Heart left ventricle (tissue), 16 donors: ENCODE data around the gene FGF6. TPM values are rescaled to one million over a fixed set of nuclear protein-coding genes. Genes with fewer than 3 reads are reported as not detected.

Source experiments
- ATAC-seq, 4 donors: fragments of 200-7000 bp; cut with Tn5 transposase; one replicate each; pipeline ENCODE4 v1.9.1; 2020 to 2022; ENCODE audit warnings: moderate library complexity in 4 of 4, mild to moderate bottlenecking in 3 of 4, moderate number of reproducible peaks in 1 of 4
- DNase-seq, 5 donors: peaks; one replicate each; pipeline ENCODE4 v3.0.0-alpha.2; 2020
- H3K27ac ChIP-seq, 12 donors: fragments of 200-600 bp; sonication (generic) in 4 of 12; one replicate each; pipeline versions ENCODE4 v1.5.0 to v1.8.0; 2016 to 2022; ENCODE audit warnings: mild to moderate bottlenecking in 2 of 12
- H3K27me3 ChIP-seq, 9 donors: fragments of 200-600 bp; sonication (generic) in 2 of 9; one replicate each; pipeline versions ENCODE4 v1.5.1 to v1.8.0; 2016 to 2022; ENCODE audit warnings: mild to moderate bottlenecking in 3 of 9
- H3K36me3 ChIP-seq, 9 donors: fragments of 200-600 bp; sonication (generic) in 2 of 9; one replicate each; pipeline versions ENCODE4 v1.5.0 to v1.8.0; 2018 to 2022; ENCODE audit warnings: mild to moderate bottlenecking in 2 of 9
- H3K4me1 ChIP-seq, 12 donors: fragments of 200-600 bp; sonication (generic) in 4 of 12; one replicate each; pipeline versions ENCODE4 v1.5.0 to v1.8.0; 2016 to 2022; ENCODE audit warnings: mild to moderate bottlenecking in 3 of 12
- H3K4me3 ChIP-seq, 12 donors: fragments of 200-600 bp; sonication (generic) in 4 of 12; one replicate each; pipeline versions ENCODE4 v1.5.0 to v1.8.0; 2017 to 2022; ENCODE audit warnings: mild to moderate bottlenecking in 9 of 12, moderate library complexity in 4 of 12
- H3K9me3 ChIP-seq, 12 donors: fragments of 200-600 bp; sonication (generic) in 4 of 12; one replicate each; pipeline versions ENCODE4 v1.5.0 to v1.8.0; 2016 to 2022; ENCODE audit warnings: mild to moderate bottlenecking in 1 of 12
- POLR2A ChIP-seq, 2 donors: fragments of 450-650 bp; IDR thresholded peaks; one replicate each; pipeline ENCODE4 v1.6.1; 2017; ENCODE audit warnings: antibody characterized with exemption in 2 of 2, mild to moderate bottlenecking in 2 of 2, moderate library complexity in 2 of 2
- WGBS, 4 donors: extraction: QIAGEN DNeasy Blood & Tissue Kit in 2 of 4; methylation state at CpG; one replicate each; pipeline versions ENCODE4 v1.1.5 to v1.1.7; 2013 to 2018; 5-methylcytosine and 5-hydroxymethylcytosine counted together
- intact Hi-C, 10 donors: fragments of 100-400 bp; cut with DNase I; formaldehyde crosslinking; loops; one replicate each; pipeline versions ENCODE4 v1.11.1 to v1.14.2; 2022
- long read RNA-seq, 3 donors: library from polyadenylated mRNA; unstranded; transcript quantifications; one replicate each; pipeline ENCODE4 v2.0.0, GENCODE V29; 2020 to 2021
- polyA plus RNA-seq, 2 donors: library from polyadenylated mRNA; stranded (reverse); fragments of 200-250 nt; gene quantifications; one replicate each; pipeline ENCODE4 v1.2.3, GENCODE V29; 2013
- total RNA-seq, 9 donors: library from RNA; depleted of rRNA in 2 of 9; stranded (reverse); fragments of >200 nt in 2 of 9; fragmentation: NEBNext Ultra II Directional in 3 of 9; extraction: Animal tissue kit (Norgen Biotek cat#: 25700) in 3 of 9; gene quantifications; one replicate each; pipeline versions ENCODE4 v1.1.0 to v1.2.4, GENCODE V29; 2016 to 2023
- TF ChIP-seq, protein P1 (sequence below), 12 donors: fragments of 200-600 bp; sonication (generic) in 4 of 12; IDR thresholded peaks; one replicate each; pipeline versions ENCODE4 v1.5.0 to v1.8.0; 2018 to 2022; ENCODE audit warnings: antibody characterized with exemption in 12 of 12, mild to moderate bottlenecking in 5 of 12
- donor health status: ischemic (EF 13 %, LVEDD 7.1; RV severe dilation, severe dysfunction).
- donor health status: healthy with polysubstance abuse.
- donor health status: DM: no; HTN: yes; CAD: no.
- donor health status: DM: no; HTN: no; CAD: no.
- donor health status: ischemic (EF 25% LVEDD 6.9; RV normal size, moderate dysfunction).
- donor health status: ischemic (EF 25% LVEDD 5.7; RV mildly dilated, moderate dysfunction).
- donor health status: healthy.
- donor health status: DM: yes; HTN: yes; CAD: no.
- donor health status: ischemic (EF 35%, LVEDD 5.7; RV mildly dilated, moderate dysfunction).
- donor health status: nonischemic (EF 11% LVEDD 7.7; RV severe dilation, severe dysfunction).
- donor health status: DM: yes; HTN: yes; CAD: no.
- donor health status: PGD.
- donor health status: ischemic (EF 29% LVEDD 5.4; RV normal size, mild dysfunction).
- donor health status: nonischemic (EF 23%, LVEDD 6.1; RV moderate dilation, normal function).

Gene FGF6, protein sequence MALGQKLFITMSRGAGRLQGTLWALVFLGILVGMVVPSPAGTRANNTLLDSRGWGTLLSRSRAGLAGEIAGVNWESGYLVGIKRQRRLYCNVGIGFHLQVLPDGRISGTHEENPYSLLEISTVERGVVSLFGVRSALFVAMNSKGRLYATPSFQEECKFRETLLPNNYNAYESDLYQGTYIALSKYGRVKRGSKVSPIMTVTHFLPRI
- total RNA-seq: not detected
- not detected for polyA plus RNA-seq
- long read RNA-seq, donor 1: 0 reads
- long read RNA-seq, donor 2: 0 reads
- long read RNA-seq, donor 3: 0 reads

DNA sequence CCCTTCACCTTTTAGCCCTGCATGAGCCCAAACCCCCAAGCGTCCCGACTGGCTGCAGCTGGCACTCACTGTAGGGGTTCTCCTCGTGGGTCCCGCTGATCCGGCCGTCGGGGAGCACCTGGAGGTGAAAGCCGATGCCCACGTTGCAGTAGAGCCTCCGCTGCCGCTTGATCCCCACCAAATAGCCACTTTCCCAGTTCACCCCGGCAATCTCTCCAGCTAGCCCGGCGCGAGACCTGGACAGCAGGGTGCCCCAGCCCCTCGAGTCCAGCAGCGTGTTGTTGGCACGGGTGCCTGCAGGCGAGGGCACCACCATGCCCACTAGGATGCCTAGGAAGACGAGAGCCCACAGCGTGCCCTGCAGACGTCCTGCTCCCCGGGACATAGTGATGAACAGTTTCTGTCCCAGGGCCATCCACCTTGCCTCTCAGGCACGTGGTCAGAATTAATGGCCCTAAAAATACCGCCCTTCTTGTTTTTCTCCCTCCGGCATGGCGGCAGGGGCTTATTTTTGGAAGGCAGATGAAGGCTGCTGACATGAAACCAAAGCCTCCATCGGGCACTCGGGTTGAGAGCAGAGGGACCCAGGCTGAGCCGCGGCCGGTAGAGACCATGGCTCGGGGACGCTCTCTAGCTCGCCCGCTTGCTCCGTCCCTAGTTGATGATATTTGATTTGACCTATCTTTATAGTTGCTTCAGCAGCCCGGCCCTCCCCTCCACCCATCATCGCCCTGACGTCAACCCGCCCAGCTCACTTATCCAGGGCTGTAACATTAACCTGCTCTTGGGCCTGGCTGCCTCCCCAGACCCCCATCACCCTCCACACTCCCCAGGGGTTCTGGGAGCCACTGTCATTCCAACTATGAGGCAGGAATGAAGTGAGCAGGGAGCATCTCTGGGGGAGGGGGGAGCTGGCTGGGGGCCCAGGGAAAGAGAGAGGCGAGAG is at the start of gene FGF6:
FGF6 (minus strand) TSS at position 660 of the 946 bp plus-strand sequence; CDS start at position 415, 245 bp downstream.
- no peaks in the 10 kb centered on the region for H3K36me3 ChIP-seq
- intact Hi-C loops: no loop called here
- DNase-seq: no peak
- H3K9me3 ChIP-seq: no peaks in the 10 kb centered on the region
- H3K27me3 ChIP-seq: peaks cover 0 to 4% (median 0%) of the 10 kb centered on the region in 9 donors
- peaks cover 0 to 22% (median 7%) of the 10 kb centered on the region in 12 donors for H3K4me1 ChIP-seq
- no peak within 1 kb of the TSS for H3K27ac ChIP-seq
- ATAC-seq: no peak
- 88 to 89% (median 88%) methylated on average over 35 to 42 of the region's 42 CpGs for WGBS, 4 donors
- no peak for TF ChIP-seq POLR2A (IDR thresholded peaks at IDR 0.05)
- TF ChIP-seq, protein P1, sequence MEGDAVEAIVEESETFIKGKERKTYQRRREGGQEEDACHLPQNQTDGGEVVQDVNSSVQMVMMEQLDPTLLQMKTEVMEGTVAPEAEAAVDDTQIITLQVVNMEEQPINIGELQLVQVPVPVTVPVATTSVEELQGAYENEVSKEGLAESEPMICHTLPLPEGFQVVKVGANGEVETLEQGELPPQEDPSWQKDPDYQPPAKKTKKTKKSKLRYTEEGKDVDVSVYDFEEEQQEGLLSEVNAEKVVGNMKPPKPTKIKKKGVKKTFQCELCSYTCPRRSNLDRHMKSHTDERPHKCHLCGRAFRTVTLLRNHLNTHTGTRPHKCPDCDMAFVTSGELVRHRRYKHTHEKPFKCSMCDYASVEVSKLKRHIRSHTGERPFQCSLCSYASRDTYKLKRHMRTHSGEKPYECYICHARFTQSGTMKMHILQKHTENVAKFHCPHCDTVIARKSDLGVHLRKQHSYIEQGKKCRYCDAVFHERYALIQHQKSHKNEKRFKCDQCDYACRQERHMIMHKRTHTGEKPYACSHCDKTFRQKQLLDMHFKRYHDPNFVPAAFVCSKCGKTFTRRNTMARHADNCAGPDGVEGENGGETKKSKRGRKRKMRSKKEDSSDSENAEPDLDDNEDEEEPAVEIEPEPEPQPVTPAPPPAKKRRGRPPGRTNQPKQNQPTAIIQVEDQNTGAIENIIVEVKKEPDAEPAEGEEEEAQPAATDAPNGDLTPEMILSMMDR (IDR thresholded peaks at IDR 0.05): no peak
- no peak within 1 kb of the TSS for H3K4me3 ChIP-seq

DNA sequence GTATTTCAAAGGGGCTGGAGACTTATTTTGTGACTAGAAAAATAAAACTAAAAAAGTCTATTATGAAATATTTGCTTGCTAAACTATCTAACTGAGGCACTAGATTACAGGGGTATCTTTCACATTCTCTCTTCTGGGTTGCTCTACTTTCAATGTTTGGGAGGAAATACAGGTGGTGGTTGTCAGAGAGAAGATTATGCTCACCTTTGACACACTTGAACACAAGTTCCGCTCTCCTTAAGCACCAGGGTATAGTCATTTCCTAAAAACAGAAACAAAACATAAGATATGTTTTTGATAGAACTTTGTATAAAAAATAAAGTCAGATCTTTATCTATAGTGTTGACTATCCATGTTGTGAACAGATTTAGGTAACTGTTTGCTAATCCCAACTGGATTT is 45.4 kb upstream of the FGF6 start:
- Histone ChIP-seq H3K4me1 (no peaks in the 10 kb centered on the region), H3K4me3 (no peak overlapping the region), H3K36me3 (peaks cover 0 to 77% (median 67%) of the 10 kb centered on the region in 9 donors), H3K27me3 (no peaks in the 10 kb centered on the region), H3K27ac (no peak overlapping the region), H3K9me3 (no peaks in the 10 kb centered on the region)
- no peak for DNase-seq
- intact Hi-C loops: no loop called here
- ATAC-seq: no peak
- 48 to 75% (median 66%) methylated on average over 1 of the region's 1 CpG for WGBS, 4 donors
- TF ChIP-seq, protein P1 (IDR thresholded peaks at IDR 0.05): no peak
- TF ChIP-seq POLR2A (IDR thresholded peaks at IDR 0.05): no peak

DNA sequence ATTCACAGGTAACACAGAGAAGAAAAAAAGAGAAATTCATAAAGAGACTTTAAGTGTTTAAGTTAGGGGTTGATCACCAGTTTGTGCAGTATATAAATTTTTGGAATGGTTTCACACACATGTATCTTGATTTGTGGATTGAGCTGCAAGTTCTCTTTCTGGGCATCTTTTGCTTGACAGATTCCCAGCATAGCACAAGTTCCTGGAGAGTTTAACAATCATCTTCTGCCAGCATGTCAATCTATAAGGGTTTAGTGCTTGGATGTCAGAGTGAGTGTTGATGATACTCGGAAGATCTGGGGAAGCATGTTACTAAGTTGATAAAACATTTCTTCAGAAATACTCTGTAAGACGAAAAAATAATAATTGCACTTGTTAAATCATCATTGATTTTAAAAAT is 43.9 kb upstream of the FGF6 start:
- H3K27me3 ChIP-seq: no peaks in the 10 kb centered on the region
- TF ChIP-seq, protein P1 (IDR thresholded peaks at IDR 0.05): no peak
- TF ChIP-seq POLR2A (IDR thresholded peaks at IDR 0.05): no peak
- intact Hi-C loops: no loop called here
- H3K9me3 ChIP-seq: no peaks in the 10 kb centered on the region
- peaks cover 0 to 63% (median 54%) of the 10 kb centered on the region in 9 donors for H3K36me3 ChIP-seq
- H3K4me3 ChIP-seq: no peak overlapping the region
- H3K27ac ChIP-seq: no peak overlapping the region
- H3K4me1 ChIP-seq: no peaks in the 10 kb centered on the region
- no peak for DNase-seq
- 60 to 80% (median 75%) methylated on average over 2 of the region's 2 CpGs for WGBS, 4 donors
- no peak for ATAC-seq

DNA sequence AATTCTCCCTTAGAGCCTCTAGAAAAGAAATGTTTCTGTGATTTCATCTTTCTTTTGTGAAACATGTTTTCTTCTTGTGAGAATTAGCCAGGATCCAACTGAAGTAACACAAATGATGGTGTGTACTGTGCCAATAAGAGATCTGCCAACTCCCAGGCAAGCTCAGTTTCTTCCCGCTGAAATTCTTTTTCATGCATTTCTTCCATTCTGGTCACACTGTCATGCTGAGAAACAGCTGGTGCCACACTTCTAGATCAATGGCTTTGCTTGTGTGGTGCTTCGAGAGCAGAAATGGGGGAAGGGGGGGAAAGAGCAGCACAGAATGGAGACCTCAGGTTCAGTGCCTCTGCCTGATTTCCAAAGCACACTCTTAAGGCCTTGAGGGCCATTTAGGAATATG is 41.4 kb upstream of the FGF6 start:
- intact Hi-C loops: no loop called here
- Histone ChIP-seq H3K4me3 (no peak overlapping the region), H3K27ac (no peak overlapping the region), H3K36me3 (peaks cover 0 to 52% (median 38%) of the 10 kb centered on the region in 9 donors), H3K27me3 (no peaks in the 10 kb centered on the region), H3K4me1 (no peaks in the 10 kb centered on the region), H3K9me3 (no peaks in the 10 kb centered on the region)
- TF ChIP-seq, protein P1 (IDR thresholded peaks at IDR 0.05): no peak
- TF ChIP-seq POLR2A (IDR thresholded peaks at IDR 0.05): no peak
- no peak for DNase-seq
- no peak for ATAC-seq
- 83 to 88% (median 84%) methylated on average over 2 of the region's 2 CpGs for WGBS, 4 donors
